CD14-positive monocyte (primary cell): ENCODE results near the gene TMEM178B. TPM values are rescaled to one million over a fixed set of nuclear protein-coding genes. Genes with fewer than 3 reads are reported as not detected.

Experiments
- DNase-seq, 3 donors: peaks; one replicate each; pipeline ENCODE4 v3.0.0-alpha.2; 2011 to 2022
- H2AFZ ChIP-seq: 2 replicates; pipeline ENCODE4 v1.6.0; 2012; ENCODE audit warnings: mild to moderate bottlenecking, low read depth, low read length, inconsistent platforms; ENCODE audit not compliant: insufficient read depth, poor library complexity, severe bottlenecking
- H3K27ac ChIP-seq, 2 donors: 1 replicate in 1 of 2; 2 replicates in 1 of 2; pipeline ENCODE4 v1.5.1; 2012 to 2013; ENCODE audit warnings: low read length in 2 of 2, control low read depth in 1 of 2, inconsistent platforms in 1 of 2, low read depth in 1 of 2, mild to moderate bottlenecking in 1 of 2
- H3K27me3 ChIP-seq, 2 donors: one replicate each; pipeline versions ENCODE4 v1.6.0 to v1.6.1; 2011 to 2013; ENCODE audit warnings: low read length in 2 of 2; ENCODE audit not compliant: control insufficient read depth in 2 of 2, insufficient read depth in 2 of 2
- H3K36me3 ChIP-seq, 2 donors: replicated peaks in 1 of 2; 1 replicate in 1 of 2; 2 replicates in 1 of 2; pipeline versions ENCODE4 v1.5.1 to v1.6.1; 2012 to 2013; ENCODE audit warnings: low read length in 2 of 2, control low read depth in 1 of 2, inconsistent platforms in 1 of 2, mild to moderate bottlenecking in 1 of 2; ENCODE audit not compliant: insufficient read depth in 2 of 2, control insufficient read depth in 1 of 2
- H3K4me1 ChIP-seq, 2 donors: 1 replicate in 1 of 2; 2 replicates in 1 of 2; pipeline versions ENCODE4 v1.5.1 to v1.6.1; 2012 to 2013; ENCODE audit warnings: low read length in 2 of 2, control low read depth in 1 of 2, inconsistent platforms in 1 of 2, mild to moderate bottlenecking in 1 of 2, moderate library complexity in 1 of 2; ENCODE audit not compliant: insufficient read depth in 2 of 2, control insufficient read depth in 1 of 2
- H3K4me2 ChIP-seq: replicated peaks from 2 replicates; pipeline ENCODE3; 2012; ENCODE audit warnings: low read length, moderate library complexity, mild to moderate bottlenecking; ENCODE audit not compliant: poor library complexity, severe bottlenecking; ENCODE audit errors: extremely low read depth
- H3K4me3 ChIP-seq, 3 experiments: fragments of 200-600 bp in 1 of 3; sonication (generic) in 1 of 3; replicated peaks in 1 of 3; 1 replicate in 2 of 3; 2 replicates in 1 of 3; pipeline ENCODE4 v1.5.1; 2011 to 2013; ENCODE audit warnings: low read length in 3 of 3, mild to moderate bottlenecking in 3 of 3, control low read depth in 2 of 3, low read depth in 2 of 3, inconsistent platforms in 1 of 3, moderate library complexity in 1 of 3
- H3K79me2 ChIP-seq: 2 replicates; pipeline ENCODE4 v1.6.0; 2012; ENCODE audit warnings: mild to moderate bottlenecking, control low read depth, inconsistent platforms, low read length, moderate library complexity; ENCODE audit not compliant: insufficient read depth
- H3K9ac ChIP-seq: 2 replicates; pipeline ENCODE4 v1.6.0; 2017; ENCODE audit warnings: low read length, mild to moderate bottlenecking; ENCODE audit not compliant: insufficient read depth, poor library complexity, severe bottlenecking
- H3K9me3 ChIP-seq, 2 donors: replicated peaks in 1 of 2; 1 replicate in 1 of 2; 2 replicates in 1 of 2; pipeline versions ENCODE4 v1.5.1 to v1.6.1; 2012 to 2013; ENCODE audit warnings: low read length in 2 of 2, control low read depth in 1 of 2; ENCODE audit not compliant: control insufficient read depth in 1 of 2, insufficient read depth in 1 of 2
- H4K20me1 ChIP-seq: 2 replicates; pipeline ENCODE4 v1.6.0; 2012; ENCODE audit warnings: mild to moderate bottlenecking, low read length, control low read depth, moderate library complexity; ENCODE audit not compliant: insufficient read depth
- H3K27ac Mint-ChIP-seq, 7 donors: one replicate each; pipeline ENCODE4 v1.8.0; 2020; ENCODE audit warnings: mild to moderate bottlenecking in 7 of 7, mixed read lengths in 7 of 7, moderate library complexity in 6 of 7, inconsistent platforms in 2 of 7
- H3K27me3 Mint-ChIP-seq, 3 donors: one replicate each; pipeline ENCODE4 v1.8.0; 2021 to 2022; ENCODE audit warnings: low read depth in 3 of 3, mild to moderate bottlenecking in 3 of 3, mixed read lengths in 3 of 3, moderate library complexity in 3 of 3, inconsistent platforms in 1 of 3
- H3K36me3 Mint-ChIP-seq, 2 donors: one replicate each; pipeline ENCODE4 v1.8.0; 2020; ENCODE audit warnings: mixed read lengths in 2 of 2, inconsistent platforms in 1 of 2, mild to moderate bottlenecking in 1 of 2
- H3K4me1 Mint-ChIP-seq: one replicate; pipeline ENCODE4 v1.8.0; 2020; ENCODE audit warnings: mild to moderate bottlenecking, mixed read lengths
- H3K4me3 Mint-ChIP-seq, 2 donors: one replicate each; pipeline ENCODE4 v1.8.0; 2020; ENCODE audit warnings: mild to moderate bottlenecking in 2 of 2, mixed read lengths in 2 of 2, moderate library complexity in 1 of 2
- H3K9me3 Mint-ChIP-seq, 7 donors: one replicate each; pipeline ENCODE4 v1.8.0; 2020 to 2022; ENCODE audit warnings: mixed read lengths in 7 of 7, mild to moderate bottlenecking in 6 of 7, moderate library complexity in 6 of 7, inconsistent platforms in 2 of 7
- CTCF ChIP-seq: fragments of 200-600 bp; IDR thresholded peaks from one replicate; pipeline ENCODE4 v1.8.0; 2022; ENCODE audit warnings: antibody characterized with exemption, mild to moderate bottlenecking
- WGBS: methylation state at CpG from one replicate; pipeline ENCODE4 v1.1.5; 2013; ENCODE audit warnings: missing lambda C conversion rate; ENCODE audit not compliant: insufficient coverage; 5-methylcytosine and 5-hydroxymethylcytosine counted together
- intact Hi-C, 2 donors: fragments of 100-400 bp; cut with micrococcal nuclease; formaldehyde crosslinking; loops; one replicate each; pipeline versions ENCODE4 v1.15.0 to v1.15.1; 2023
- polyA plus RNA-seq, 3 donors: library from polyadenylated mRNA; depleted of rRNA in 1 of 3; unstranded in 2 of 3; stranded (reverse) in 1 of 3; fragments of 300-500 nt in 2 of 3; fragments of >200 nt in 1 of 3; fragmentation: Illumina TruSeq in 2 of 3; gene quantifications; 1 replicate in 2 of 3; 2 replicates in 1 of 3; pipeline ENCODE4 v1.2.3, GENCODE V29; 2012 to 2021

Gene TMEM178B
- polyA plus RNA-seq, 3 donors, result not detected

- Histone ChIP-seq H3K27me3 (peaks cover 0 to 3% of the 10 kb centered on the region in 2 donors), H3K36me3 (no peaks in the 10 kb centered on the region), H3K4me3 (no peak overlapping the region), H3K4me1 (no peaks in the 10 kb centered on the region), H3K9me3 (no peaks in the 10 kb centered on the region), H2AFZ (no peak overlapping the region), H3K79me2 (no peaks in the 10 kb centered on the region), H4K20me1 (no peaks in the 10 kb centered on the region), H3K9ac (no peak overlapping the region), H3K4me2 (no peak overlapping the region), H3K27ac (no peak overlapping the region)
- intact Hi-C loops, result no loop called here
- DNase-seq, result no peak
- H3K4me3 Mint-ChIP-seq, result no peak overlapping the region
- TF ChIP-seq CTCF, result no peak
- 95% methylated on average over 7 of the region's 14 CpGs for WGBS
- peaks cover 1% of the 10 kb centered on the region for H3K4me1 Mint-ChIP-seq
- H3K9me3 Mint-ChIP-seq, result peaks cover 0 to 6% (median 0%) of the 10 kb centered on the region in 7 donors
- no peak overlapping the region for H3K27ac Mint-ChIP-seq
- no peaks in the 10 kb centered on the region for H3K36me3 Mint-ChIP-seq
- H3K27me3 Mint-ChIP-seq, result peaks cover 5 to 18% (median 7%) of the 10 kb centered on the region in 3 donors
These were observed 31.4 kb upstream of the TMEM178B start for GRCh38 chr7:141042222-141043193.

- peaks cover 0 to 2% (median 0%) of the 10 kb centered on the region in 7 donors for H3K9me3 Mint-ChIP-seq
- no peaks in the 10 kb centered on the region for H3K36me3 ChIP-seq
- no peak overlapping the region for H3K27ac Mint-ChIP-seq
These were observed 30.2 kb upstream of the TMEM178B start for GRCh38 chr7:141043616-141044015.

More at GRCh38 chr7:141043616-141044015, 30.2 kb upstream of the TMEM178B start:
- DNase-seq, result no peak
- no peaks in the 10 kb centered on the region for H3K4me1 ChIP-seq
- WGBS, result 92% methylated on average over 2 of the region's 4 CpGs
- H4K20me1 ChIP-seq, result no peaks in the 10 kb centered on the region
- no peaks in the 10 kb centered on the region for H3K79me2 ChIP-seq
- intact Hi-C loops, result no loop called here
- H3K4me2 ChIP-seq, result no peak overlapping the region
- Mint-ChIP-seq H3K27me3 (peaks cover 5 to 18% (median 9%) of the 10 kb centered on the region in 3 donors), H3K36me3 (no peaks in the 10 kb centered on the region), H3K4me1 (peaks cover 1% of the 10 kb centered on the region), H3K4me3 (no peak overlapping the region)
- no peak overlapping the region for H3K27ac ChIP-seq
- no peak overlapping the region for H2AFZ ChIP-seq
- H3K4me3 ChIP-seq, result no peak overlapping the region
- no peak for TF ChIP-seq CTCF
- H3K9ac ChIP-seq, result no peak overlapping the region
- peaks cover 0 to 3% of the 10 kb centered on the region in 2 donors for H3K27me3 ChIP-seq
- no peaks in the 10 kb centered on the region for H3K9me3 ChIP-seq
